MCF 10A (cell line): ENCODE measurements around the gene LRRC7. TPM values are rescaled to one million over a fixed set of nuclear protein-coding genes. Genes with fewer than 3 reads are reported as not detected.

Experiments used
- BruUV-seq: library from RNA; stranded (reverse); fragments of 400-500 nt; replicated peaks from 2 replicates; lab custom pipeline; 2021; lab: Mats Ljungman, UMichigan
- CTCF ChIA-PET: fragments of 300-600 bp; sonication (Branson Sonifier 250); formaldehyde crosslinking; extraction: SDS; loops from one replicate; lab custom pipeline; 2021; ENCODE audit warnings: antibody characterized with exemption, inconsistent platforms; lab: Yijun Ruan, JAX
- POLR2A ChIA-PET: fragments of 300-600, 350-650 bp; sonication (Branson Sonifier 250); formaldehyde crosslinking; extraction: SDS; loops from one replicate; lab custom pipeline; 2020; ENCODE audit warnings: antibody characterized with exemption, inconsistent platforms; lab: Yijun Ruan, JAX
- DNase-seq: peaks from one replicate; pipeline ENCODE4 v3.0.0-alpha.2; 2018; ENCODE audit not compliant: unreplicated experiment
- H3K27ac Mint-ChIP-seq: one replicate; pipeline ENCODE4 v1.8.0; 2022; ENCODE audit warnings: mild to moderate bottlenecking, low read depth, mixed read lengths; ENCODE audit not compliant: unreplicated experiment
- H3K27me3 Mint-ChIP-seq: one replicate; pipeline ENCODE4 v1.8.0; 2022; ENCODE audit warnings: mixed read lengths; ENCODE audit not compliant: insufficient read depth, unreplicated experiment
- H3K36me3 Mint-ChIP-seq: one replicate; pipeline ENCODE4 v1.8.0; 2022; ENCODE audit warnings: mild to moderate bottlenecking, moderate library complexity, mixed read lengths; ENCODE audit not compliant: insufficient read depth, unreplicated experiment
- H3K4me1 Mint-ChIP-seq: one replicate; pipeline ENCODE4 v1.8.0; 2022; ENCODE audit warnings: mixed read lengths; ENCODE audit not compliant: insufficient read depth, unreplicated experiment
- H3K4me3 Mint-ChIP-seq: one replicate; pipeline ENCODE4 v1.8.0; 2022; ENCODE audit warnings: mild to moderate bottlenecking, moderate library complexity, mixed read lengths; ENCODE audit not compliant: unreplicated experiment
- H3K9me3 Mint-ChIP-seq: one replicate; pipeline ENCODE4 v1.8.0; 2022; ENCODE audit warnings: mixed read lengths; ENCODE audit not compliant: unreplicated experiment
- CTCF ChIP-seq: fragments of 200-600 bp; IDR thresholded peaks from one replicate; pipeline ENCODE4 v1.8.0; 2022; ENCODE audit warnings: antibody characterized with exemption, mild to moderate bottlenecking; ENCODE audit not compliant: unreplicated experiment
- intact Hi-C: fragments of 100-400 bp; cut with micrococcal nuclease; formaldehyde crosslinking; loops from 2 replicates; pipeline ENCODE4 v1.14.1; 2022
- total RNA-seq: library from RNA; stranded (reverse); gene quantifications from 2 replicates; pipeline ENCODE4 v1.2.3, GENCODE V29; 2022

Gene LRRC7
- total RNA-seq, 1 experiment from 2014 or later = not detected

- BruUV-seq = no TSS peak
- intact Hi-C loops = no loop called here
- Mint-ChIP-seq H3K4me1 (no peaks in the 10 kb centered on the region), H3K4me3 (no peak overlapping the region), H3K36me3 (no peaks in the 10 kb centered on the region), H3K9me3 (no peaks in the 10 kb centered on the region), H3K27me3 (peaks cover 33% of the 10 kb centered on the region), H3K27ac (no peak overlapping the region)
- ChIA-PET CTCF (no interaction called here), POLR2A (no interaction called here)
- no peak for DNase-seq
- TF ChIP-seq CTCF = no peak
Measured at GRCh38 chr1:69573911-69574310, 6.2 kb downstream of the LRRC7 start.

GRCh38 chr1:69585666-69586065 lies 17.9 kb downstream of the LRRC7 start:
- intact Hi-C loops = no loop called here
- no peaks in the 10 kb centered on the region for H3K4me1 Mint-ChIP-seq
- POLR2A ChIA-PET = no interaction called here

GRCh38 chr1:69587391-69587790 lies 19.7 kb downstream of the LRRC7 start:
- no TSS peak for BruUV-seq
- ChIA-PET CTCF (no interaction called here), POLR2A (no interaction called here)
- DNase-seq = no peak
- H3K36me3 Mint-ChIP-seq = no peaks in the 10 kb centered on the region
- no peaks in the 10 kb centered on the region for H3K9me3 Mint-ChIP-seq
- peaks cover 11% of the 10 kb centered on the region for H3K27me3 Mint-ChIP-seq
- H3K4me1 Mint-ChIP-seq = no peaks in the 10 kb centered on the region
- no peak for TF ChIP-seq CTCF
- intact Hi-C loops = no loop called here
- H3K27ac Mint-ChIP-seq = no peak overlapping the region
- no peak overlapping the region for H3K4me3 Mint-ChIP-seq

More at GRCh38 chr1:69585666-69586065, 17.9 kb downstream of the LRRC7 start:
- H3K36me3 Mint-ChIP-seq = no peaks in the 10 kb centered on the region
- no TSS peak for BruUV-seq
- CTCF ChIA-PET = interaction anchor here (0.8 kb wide), 1 partner anchor 1222 kb away, joined by 3 read pairs; no protein-coding TSS in a partner anchor
- no peak for DNase-seq
- no peak for TF ChIP-seq CTCF
- no peak overlapping the region for H3K4me3 Mint-ChIP-seq
- peaks cover 11% of the 10 kb centered on the region for H3K27me3 Mint-ChIP-seq
- no peaks in the 10 kb centered on the region for H3K9me3 Mint-ChIP-seq
- no peak overlapping the region for H3K27ac Mint-ChIP-seq

GRCh38 chr1:69589799-69590198 lies 22.1 kb downstream of the LRRC7 start:
- intact Hi-C loops = no loop called here
- DNase-seq = no peak
- Mint-ChIP-seq H3K9me3 (no peaks in the 10 kb centered on the region), H3K4me1 (no peaks in the 10 kb centered on the region), H3K27ac (no peak overlapping the region), H3K36me3 (no peaks in the 10 kb centered on the region), H3K27me3 (peaks cover 21% of the 10 kb centered on the region), H3K4me3 (no peak overlapping the region)
- no peak for TF ChIP-seq CTCF
- BruUV-seq = no TSS peak
- ChIA-PET CTCF (no interaction called here), POLR2A (interaction anchor here (0.5 kb wide), 1 partner anchor 282 kb away, joined by 3 read pairs; no protein-coding TSS in a partner anchor)
